Naive thymus-derived CD8-positive, alpha-beta T cell (primary cell): ENCODE results near the gene ALCAM. TPM values are rescaled to one million over a fixed set of nuclear protein-coding genes. Genes with fewer than 3 reads are reported as not detected.

Source experiments
- ATAC-seq, 2 donors: fragments of 150-1000 bp; cut with Tn5 transposase in 1 of 2; sonication (Bioruptor Pico), chemical (Tn5 transposase) in 1 of 2; 1 replicate in 1 of 2; 2 replicates in 1 of 2; pipeline ENCODE4 v1.10.0; 2021; ENCODE audit warnings: mild to moderate bottlenecking in 2 of 2, moderate library complexity in 2 of 2
- POLR2A ChIA-PET: fragments of 350-600 bp; sonication (Branson Sonifier 250); formaldehyde crosslinking; loops from one replicate; lab custom pipeline; 2021; ENCODE audit warnings: antibody characterized with exemption; lab: Charles Lee
- DNase-seq, 10 donors: peaks; one replicate each; pipeline versions ENCODE4 v3.0.0 to v3.0.0-alpha.2; 2020 to 2022
- H3K27ac Mint-ChIP-seq, 10 donors: one replicate each; pipeline ENCODE4 v1.8.0; 2020 to 2022; ENCODE audit warnings: mild to moderate bottlenecking in 10 of 10, mixed read lengths in 10 of 10, moderate library complexity in 4 of 10, inconsistent platforms in 1 of 10
- H3K27me3 Mint-ChIP-seq, 5 donors: one replicate each; pipeline ENCODE4 v1.8.0; 2021 to 2022; ENCODE audit warnings: mixed read lengths in 5 of 5
- H3K36me3 Mint-ChIP-seq, 3 donors: one replicate each; pipeline ENCODE4 v1.8.0; 2020 to 2022; ENCODE audit warnings: mixed read lengths in 3 of 3, mild to moderate bottlenecking in 2 of 3, inconsistent platforms in 1 of 3
- H3K4me1 Mint-ChIP-seq, 4 donors: one replicate each; pipeline ENCODE4 v1.8.0; 2021 to 2022; ENCODE audit warnings: mixed read lengths in 4 of 4
- H3K4me3 Mint-ChIP-seq, 10 donors: one replicate each; pipeline ENCODE4 v1.8.0; 2020 to 2022; ENCODE audit warnings: mild to moderate bottlenecking in 10 of 10, mixed read lengths in 10 of 10, moderate library complexity in 6 of 10, inconsistent platforms in 1 of 10
- H3K9me3 Mint-ChIP-seq, 9 donors: one replicate each; pipeline ENCODE4 v1.8.0; 2020 to 2022; ENCODE audit warnings: mixed read lengths in 9 of 9, mild to moderate bottlenecking in 3 of 9, inconsistent platforms in 1 of 9, moderate library complexity in 1 of 9
- polyA plus RNA-seq, 3 donors: library from polyadenylated mRNA; unstranded; fragments of 300-500 nt; fragmentation: Illumina TruSeq; gene quantifications; one replicate each; pipeline ENCODE4 v1.2.3, GENCODE V29; 2021
- total RNA-seq, 8 experiments: library from RNA in 2 of 8; stranded (reverse) in 2 of 8; gene quantifications; one replicate each; pipeline ENCODE4 v1.2.3 and lab custom pipeline; 2021 to 2026

ALCAM gene
- total and polyA plus RNA-seq, 5 experiments from 2014 or later: 0.41 to 3.1 (median 1.8) TPM

DNA sequence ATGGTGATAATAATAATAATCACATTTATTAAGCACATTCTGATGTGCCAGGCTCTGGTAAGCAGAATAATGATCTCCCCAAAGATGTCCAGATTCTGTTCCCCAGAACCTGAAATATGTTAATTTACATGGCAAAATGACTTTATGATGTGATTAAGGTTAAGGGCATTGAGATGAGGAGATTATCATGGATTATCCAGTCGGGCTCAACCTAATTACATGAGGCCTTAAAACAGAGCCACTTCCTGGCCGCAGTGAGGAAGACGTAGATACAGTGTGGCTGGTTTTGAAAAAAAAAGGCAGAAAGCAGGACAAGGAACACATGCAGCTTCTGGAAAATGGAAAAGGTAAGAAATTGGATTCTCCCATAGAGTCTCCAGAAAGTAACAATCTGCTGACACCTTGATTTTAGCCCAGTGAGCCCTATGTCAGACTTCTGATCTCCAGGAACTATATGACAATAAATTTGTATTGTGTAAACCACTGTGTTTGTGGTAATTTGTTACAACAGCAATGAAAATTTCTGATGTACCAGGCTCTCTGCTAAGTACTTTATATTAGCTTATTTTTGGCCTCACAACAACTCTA, 126.7 kb downstream of the ALCAM start:
- Mint-ChIP-seq H3K36me3 (peaks cover 4 to 9% (median 6%) of the 10 kb centered on the region in 3 donors), H3K4me3 (no peak overlapping the region), H3K27me3 (no peaks in the 10 kb centered on the region), H3K4me1 (no peaks in the 10 kb centered on the region), H3K27ac (no peak overlapping the region), H3K9me3 (peaks cover 0 to 20% (median 7%) of the 10 kb centered on the region in 9 donors)
- DNase-seq (no peak), ATAC-seq (no peak)
- POLR2A ChIA-PET: no interaction called here

DNA sequence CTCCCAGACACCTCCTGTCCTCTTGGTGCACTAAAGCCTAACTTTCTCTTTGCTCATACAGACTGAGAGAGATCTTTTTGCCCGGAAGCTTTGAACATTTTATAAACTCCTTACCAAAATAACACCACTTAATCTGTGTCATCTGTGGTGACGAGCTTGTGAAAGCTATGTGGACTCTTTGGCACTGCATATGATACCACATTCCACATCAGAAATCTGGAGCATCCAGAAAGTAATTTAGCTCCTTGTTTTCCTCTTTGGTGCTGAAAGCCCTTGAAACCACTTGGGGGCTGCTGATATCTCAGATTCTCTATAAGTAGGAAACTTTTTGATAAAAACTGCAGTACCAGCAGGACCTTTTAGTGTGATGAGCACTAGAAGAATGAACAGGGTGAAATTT, 128.3 kb downstream of the ALCAM start:
- Mint-ChIP-seq H3K4me3 (no peak overlapping the region), H3K27me3 (no peaks in the 10 kb centered on the region), H3K27ac (no peak overlapping the region), H3K4me1 (no peaks in the 10 kb centered on the region), H3K36me3 (peaks cover 4 to 6% (median 6%) of the 10 kb centered on the region in 3 donors), H3K9me3 (peaks cover 0 to 15% (median 7%) of the 10 kb centered on the region in 9 donors)
- DNase-seq: no peak
- POLR2A ChIA-PET: no interaction called here
- ATAC-seq: no peak

DNA sequence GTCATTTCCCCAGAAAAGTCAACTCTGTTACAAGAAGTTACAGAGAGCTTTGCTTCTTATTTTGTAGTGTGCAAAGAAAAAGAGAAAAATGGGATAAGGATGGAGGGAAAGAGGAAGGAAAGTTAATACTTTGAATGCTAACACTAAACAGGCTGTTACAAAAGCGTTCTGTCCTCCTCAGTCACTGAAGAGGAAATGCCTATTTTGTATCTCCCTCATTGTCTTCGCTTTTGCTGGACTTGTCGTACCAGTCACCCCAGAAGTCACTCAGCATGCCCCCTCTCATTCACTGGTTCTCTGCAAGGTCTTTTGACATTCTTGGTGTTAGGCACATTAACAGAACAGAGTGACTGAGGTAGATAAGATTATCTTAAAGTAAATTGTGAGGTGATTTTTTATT, 129.6 kb downstream of the ALCAM start:
- H3K27me3 Mint-ChIP-seq: no peaks in the 10 kb centered on the region
- H3K27ac Mint-ChIP-seq: no peak overlapping the region
- POLR2A ChIA-PET: no interaction called here
- no peaks in the 10 kb centered on the region for H3K4me1 Mint-ChIP-seq
- H3K9me3 Mint-ChIP-seq: peaks cover 0 to 6% (median 4%) of the 10 kb centered on the region in 9 donors
- no peak for DNase-seq
- H3K36me3 Mint-ChIP-seq: peaks cover 2 to 6% (median 3%) of the 10 kb centered on the region in 3 donors
- ATAC-seq: no peak
- no peak overlapping the region for H3K4me3 Mint-ChIP-seq

DNA sequence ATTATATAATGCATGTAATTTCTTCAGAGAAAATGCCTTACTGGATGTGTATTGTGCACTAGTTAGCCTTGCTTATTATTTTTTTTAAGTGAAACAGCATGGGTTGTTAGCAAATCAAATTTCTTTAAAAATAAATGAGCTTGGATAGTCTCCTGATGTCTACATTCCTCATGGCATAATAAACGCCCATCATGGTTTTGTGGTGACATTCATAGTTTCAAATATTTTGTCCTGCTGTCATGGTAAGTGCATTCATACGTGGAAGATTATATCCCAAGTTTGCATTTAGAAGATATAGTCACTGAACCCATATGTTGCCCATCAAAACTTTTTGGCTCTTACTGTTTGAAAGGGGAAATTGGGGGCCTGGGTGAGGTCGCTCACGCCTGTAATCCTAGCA, 130.7 kb downstream of the ALCAM start:
- POLR2A ChIA-PET: no interaction called here
- no peak overlapping the region for H3K27ac Mint-ChIP-seq
- no peaks in the 10 kb centered on the region for H3K9me3 Mint-ChIP-seq
- no peak for ATAC-seq
- H3K36me3 Mint-ChIP-seq: no peaks in the 10 kb centered on the region
- H3K27me3 Mint-ChIP-seq: no peaks in the 10 kb centered on the region
- no peak overlapping the region for H3K4me3 Mint-ChIP-seq
- no peaks in the 10 kb centered on the region for H3K4me1 Mint-ChIP-seq
- no peak for DNase-seq

DNA sequence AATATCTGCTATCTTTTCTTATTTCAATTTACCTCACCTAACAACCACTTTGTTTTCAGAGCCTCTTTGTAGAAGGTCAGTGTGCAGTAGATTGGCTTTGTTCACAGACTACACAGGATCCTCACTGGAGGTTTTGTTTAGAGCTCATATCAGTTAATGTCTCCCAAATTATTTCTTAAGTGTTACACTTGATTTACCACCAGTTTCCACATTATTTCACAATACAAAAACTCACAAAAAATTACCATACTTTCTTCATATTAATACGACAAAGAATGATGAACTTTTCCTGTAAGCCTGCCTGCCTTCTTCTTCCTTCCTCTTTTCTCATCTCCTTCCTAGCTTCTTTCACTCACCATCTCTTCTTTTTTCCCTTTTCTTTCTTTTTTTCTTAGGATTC, 133.3 kb downstream of the ALCAM start:
- Mint-ChIP-seq H3K9me3 (no peaks in the 10 kb centered on the region), H3K4me3 (no peak overlapping the region), H3K27ac (peak overlapping the region in 1 of 10 donors; percentile 11), H3K27me3 (peaks cover 0 to 3% (median 0%) of the 10 kb centered on the region in 5 donors), H3K4me1 (peaks cover 0 to 2% (median 0%) of the 10 kb centered on the region in 4 donors), H3K36me3 (no peaks in the 10 kb centered on the region)
- DNase-seq (no peak), ATAC-seq (no peak)
- POLR2A ChIA-PET: no interaction called here

DNA sequence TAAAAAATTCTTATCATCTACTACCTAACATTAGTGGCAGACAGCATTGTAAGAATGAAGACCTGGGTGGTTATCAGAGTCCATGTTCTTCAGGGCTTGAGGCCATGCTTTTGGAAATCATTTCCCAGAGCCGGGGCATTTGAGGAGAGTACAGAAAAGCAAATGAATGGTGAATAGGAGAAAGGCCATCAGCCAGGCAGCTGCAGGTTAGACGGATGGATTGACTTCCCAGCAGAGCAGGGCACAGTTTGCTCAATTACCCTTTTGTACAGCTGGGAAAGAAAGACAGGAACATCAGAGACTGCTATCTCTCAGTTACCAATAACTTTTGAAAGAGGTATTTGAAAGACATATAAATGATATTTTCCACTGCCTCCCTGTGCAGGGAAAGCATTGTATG, 135.6 kb downstream of the ALCAM start:
- H3K4me3 Mint-ChIP-seq: no peak overlapping the region
- H3K4me1 Mint-ChIP-seq: peaks cover 0 to 2% (median 0%) of the 10 kb centered on the region in 4 donors
- no peak for ATAC-seq
- H3K27me3 Mint-ChIP-seq: peaks cover 0 to 3% (median 0%) of the 10 kb centered on the region in 5 donors
- no peaks in the 10 kb centered on the region for H3K9me3 Mint-ChIP-seq
- no peak overlapping the region for H3K27ac Mint-ChIP-seq
- DNase-seq: no peak
- POLR2A ChIA-PET: no interaction called here
- no peaks in the 10 kb centered on the region for H3K36me3 Mint-ChIP-seq

DNA sequence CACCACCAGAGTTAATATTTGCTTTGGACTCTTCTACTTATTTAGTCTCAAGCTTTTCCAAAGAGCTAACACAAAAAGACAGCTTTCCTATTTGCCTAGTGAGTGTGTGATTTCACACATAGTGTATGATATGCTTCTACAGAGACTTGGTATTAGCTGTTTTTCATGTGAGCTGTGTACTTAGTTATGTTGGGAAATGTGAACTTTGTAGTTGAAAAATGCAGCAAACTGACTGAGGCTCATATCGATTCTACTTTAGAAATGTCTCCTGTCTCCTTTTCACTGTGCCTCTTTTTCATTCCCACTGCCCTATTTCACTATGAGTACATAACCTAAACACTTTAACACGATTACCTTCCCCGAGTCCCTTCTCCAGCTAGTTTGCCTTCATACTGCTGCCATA, 136.5 kb downstream of the ALCAM start:
- H3K4me1 Mint-ChIP-seq: peaks cover 0 to 2% (median 0%) of the 10 kb centered on the region in 4 donors
- DNase-seq (no peak), ATAC-seq (no peak)
- H3K36me3 Mint-ChIP-seq: no peaks in the 10 kb centered on the region
- no peaks in the 10 kb centered on the region for H3K9me3 Mint-ChIP-seq
- no peak overlapping the region for H3K27ac Mint-ChIP-seq
- POLR2A ChIA-PET: no interaction called here
- H3K27me3 Mint-ChIP-seq: peaks cover 0 to 3% (median 0%) of the 10 kb centered on the region in 5 donors
- no peak overlapping the region for H3K4me3 Mint-ChIP-seq

DNA sequence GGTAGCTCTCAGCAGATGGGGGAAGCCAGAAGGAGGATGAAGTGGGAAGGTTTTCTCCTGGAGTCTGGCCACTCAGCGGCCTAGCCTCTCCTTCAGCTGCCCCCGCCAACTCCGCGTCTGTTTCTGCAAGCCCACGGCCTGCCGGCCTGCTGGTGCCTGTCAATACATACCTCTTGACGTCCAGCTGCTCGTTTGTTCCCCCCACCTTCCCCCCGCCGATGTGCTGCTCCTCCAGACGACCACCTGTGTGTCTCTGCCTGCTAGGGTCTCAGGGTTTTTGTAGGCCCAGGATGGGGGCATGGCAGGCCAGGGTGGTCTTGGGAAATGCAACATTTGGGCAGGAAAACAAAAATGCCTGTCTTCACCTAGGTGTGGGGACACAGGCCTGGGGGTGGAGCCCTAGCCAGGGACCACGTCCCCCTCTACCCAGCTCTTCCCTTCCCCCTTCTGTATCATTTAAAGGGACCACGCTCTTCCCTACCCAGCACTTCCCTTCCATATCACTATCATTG, 137.8 kb downstream of the ALCAM start:
- Mint-ChIP-seq H3K9me3 (no peaks in the 10 kb centered on the region), H3K4me3 (no peak overlapping the region), H3K36me3 (no peaks in the 10 kb centered on the region), H3K27me3 (peaks cover 0 to 5% (median 0%) of the 10 kb centered on the region in 5 donors), H3K27ac (no peak overlapping the region), H3K4me1 (peaks cover 0 to 2% (median 0%) of the 10 kb centered on the region in 4 donors)
- ATAC-seq (no peak), DNase-seq (no peak)
- POLR2A ChIA-PET: interaction anchor here (0.6 kb wide), 1 partner anchor 658 kb away, joined by 3 read pairs; no protein-coding TSS in a partner anchor

DNA sequence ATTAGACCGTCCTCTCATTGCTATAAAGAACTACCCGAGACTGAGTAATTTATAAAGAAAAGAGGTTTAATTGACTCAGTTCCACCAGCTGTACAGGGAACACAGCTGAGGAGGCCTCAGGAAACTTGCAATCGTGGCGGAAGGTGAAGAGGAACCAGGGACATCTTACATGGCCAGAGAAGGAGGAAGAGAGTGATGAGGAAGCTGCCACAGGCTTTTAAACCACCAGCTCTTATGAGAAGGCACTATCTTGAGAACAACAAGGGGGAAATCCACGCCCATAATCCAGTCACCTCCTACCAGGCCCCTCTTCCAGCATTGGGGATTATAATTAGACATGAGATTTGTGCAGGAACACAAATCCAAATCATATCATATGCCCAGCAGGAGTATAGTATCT, 138.5 kb downstream of the ALCAM start:
- H3K9me3 Mint-ChIP-seq: no peaks in the 10 kb centered on the region
- H3K4me1 Mint-ChIP-seq: peaks cover 0 to 2% (median 0%) of the 10 kb centered on the region in 4 donors
- POLR2A ChIA-PET: no interaction called here
- no peak overlapping the region for H3K27ac Mint-ChIP-seq
- DNase-seq (no peak), ATAC-seq (no peak)
- H3K36me3 Mint-ChIP-seq: no peaks in the 10 kb centered on the region
- H3K27me3 Mint-ChIP-seq: peaks cover 0 to 5% (median 0%) of the 10 kb centered on the region in 5 donors
- H3K4me3 Mint-ChIP-seq: no peak overlapping the region

DNA sequence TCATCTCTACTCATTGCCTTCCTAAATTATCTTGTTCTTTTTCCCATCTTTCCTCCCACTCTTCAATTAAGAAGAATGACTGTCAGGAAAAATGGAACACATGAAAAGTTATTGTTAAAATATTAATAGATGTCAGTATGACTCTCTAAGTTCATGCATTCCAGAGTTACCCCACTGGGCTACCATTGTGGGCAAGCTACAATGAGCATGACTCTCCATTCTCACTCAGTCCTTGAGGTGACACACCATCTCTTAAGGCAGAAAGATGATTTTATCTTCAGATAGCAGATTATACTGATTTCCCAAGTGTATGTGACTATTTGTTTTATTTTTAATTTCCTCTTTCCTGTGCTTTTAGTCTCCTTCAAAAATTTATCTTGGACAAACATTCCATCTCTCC, 144.3 kb downstream of the ALCAM start:
- ATAC-seq (no peak), DNase-seq (no peak)
- POLR2A ChIA-PET: no interaction called here
- Mint-ChIP-seq H3K4me1 (no peaks in the 10 kb centered on the region), H3K4me3 (no peak overlapping the region), H3K9me3 (no peaks in the 10 kb centered on the region), H3K27me3 (peaks cover 0 to 3% (median 0%) of the 10 kb centered on the region in 5 donors), H3K36me3 (no peaks in the 10 kb centered on the region), H3K27ac (no peak overlapping the region)

DNA sequence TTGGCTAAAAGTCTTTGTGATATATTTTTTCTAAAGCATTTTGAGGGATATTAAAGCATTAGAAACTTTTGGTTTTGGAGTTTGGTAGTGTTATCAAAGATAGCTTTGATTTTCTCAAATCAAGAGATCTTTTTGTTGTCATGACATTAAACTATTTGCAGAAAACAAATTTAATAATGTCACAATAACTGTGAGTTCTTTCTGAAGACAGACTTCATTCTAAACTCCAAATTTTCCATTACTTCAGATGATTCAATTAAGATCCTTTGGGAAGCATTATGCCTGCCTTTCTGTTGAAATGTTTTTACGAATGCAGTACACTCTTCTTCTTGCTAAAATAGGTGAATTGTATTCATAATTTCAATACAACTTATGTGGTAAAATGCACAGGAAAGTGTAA, 145.4 kb downstream of the ALCAM start:
- POLR2A ChIA-PET: no interaction called here
- Mint-ChIP-seq H3K27ac (no peak overlapping the region), H3K27me3 (peaks cover 0 to 3% (median 0%) of the 10 kb centered on the region in 5 donors), H3K9me3 (no peaks in the 10 kb centered on the region), H3K4me3 (no peak overlapping the region), H3K4me1 (no peaks in the 10 kb centered on the region), H3K36me3 (no peaks in the 10 kb centered on the region)
- DNase-seq (no peak), ATAC-seq (no peak)

DNA sequence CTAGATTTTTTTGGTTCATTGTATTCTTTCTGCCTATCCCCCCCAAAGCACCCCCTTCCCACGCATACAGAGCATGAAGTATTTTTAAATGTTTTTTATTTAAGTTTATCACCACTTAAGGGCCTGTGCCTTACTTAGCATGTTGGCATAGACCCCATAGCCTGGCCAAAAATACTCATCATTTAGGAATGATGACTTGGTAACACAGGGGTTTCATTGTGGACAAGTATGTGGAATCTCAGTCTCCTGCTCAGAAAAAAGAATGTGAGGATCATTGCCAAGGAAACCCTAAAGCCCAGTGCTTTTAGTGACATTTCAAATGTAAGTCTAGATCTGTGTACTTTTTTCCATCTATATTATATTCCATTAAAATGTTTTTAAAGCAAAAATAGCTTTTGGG, 146.3 kb downstream of the ALCAM start:
- Mint-ChIP-seq H3K27ac (no peak overlapping the region), H3K27me3 (peaks cover 0 to 3% (median 0%) of the 10 kb centered on the region in 5 donors), H3K36me3 (no peaks in the 10 kb centered on the region), H3K4me1 (no peaks in the 10 kb centered on the region), H3K9me3 (no peaks in the 10 kb centered on the region), H3K4me3 (no peak overlapping the region)
- DNase-seq (no peak), ATAC-seq (no peak)
- POLR2A ChIA-PET: no interaction called here

DNA sequence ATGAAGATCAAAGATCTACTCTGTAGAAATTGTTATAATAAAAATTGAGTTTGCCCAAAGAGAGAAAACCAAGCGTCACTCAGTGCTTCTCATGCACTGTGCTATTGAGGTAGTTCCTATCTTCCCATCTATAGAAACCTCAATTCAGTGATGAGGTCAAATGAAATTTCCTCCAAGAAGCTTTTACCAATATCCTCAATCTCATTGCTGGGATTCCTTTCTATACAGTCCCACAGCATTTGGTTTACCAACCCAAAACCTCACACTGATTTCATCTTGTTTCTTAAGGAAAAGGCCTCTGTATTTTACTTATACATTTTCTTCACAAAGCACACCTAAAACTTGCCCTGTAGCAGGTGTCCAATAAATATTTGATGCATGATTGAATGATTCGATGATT, 147.2 kb downstream of the ALCAM start:
- Mint-ChIP-seq H3K9me3 (no peaks in the 10 kb centered on the region), H3K27ac (no peak overlapping the region)
- no peak for ATAC-seq

DNA sequence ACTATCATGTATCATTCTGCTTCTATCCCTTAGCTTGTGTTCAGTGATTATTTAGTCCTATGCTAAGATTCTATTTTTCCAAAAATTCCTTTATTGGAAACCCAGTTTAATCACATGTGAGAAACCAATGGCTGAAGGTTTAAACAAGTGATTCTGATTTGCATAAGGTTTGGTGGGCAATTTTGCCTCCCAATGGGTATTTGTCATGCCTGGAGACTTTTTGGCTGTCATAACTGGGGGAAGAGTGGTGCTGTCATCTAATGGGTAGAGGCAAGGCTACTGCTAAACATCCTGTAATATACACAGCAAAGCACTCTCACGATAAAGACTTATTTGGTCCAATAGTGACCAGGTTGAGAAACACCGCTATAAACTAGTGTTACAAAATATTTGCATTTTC, 148.7 kb downstream of the ALCAM start:
- ATAC-seq (no peak), DNase-seq (no peak)
- POLR2A ChIA-PET: no interaction called here

More for the DNA sequence above, 147.2 kb downstream of the ALCAM start:
- peaks cover 0 to 3% (median 2%) of the 10 kb centered on the region in 4 donors for H3K4me1 Mint-ChIP-seq
- no peak for DNase-seq
- POLR2A ChIA-PET: no interaction called here
- no peak overlapping the region for H3K4me3 Mint-ChIP-seq
- no peaks in the 10 kb centered on the region for H3K36me3 Mint-ChIP-seq
- H3K27me3 Mint-ChIP-seq: peaks cover 0 to 2% (median 0%) of the 10 kb centered on the region in 5 donors

More for the DNA sequence above, 148.7 kb downstream of the ALCAM start:
- no peaks in the 10 kb centered on the region for H3K9me3 Mint-ChIP-seq
- no peak overlapping the region for H3K4me3 Mint-ChIP-seq
- no peak overlapping the region for H3K27ac Mint-ChIP-seq
- H3K36me3 Mint-ChIP-seq: no peaks in the 10 kb centered on the region
- H3K27me3 Mint-ChIP-seq: peaks cover 0 to 2% (median 0%) of the 10 kb centered on the region in 5 donors
- H3K4me1 Mint-ChIP-seq: peaks cover 0 to 3% (median 2%) of the 10 kb centered on the region in 4 donors
